SU-DHL-6 (cell line): Measurements from ENCODE around the gene E4F1.

Experiments
- H2AFZ ChIP-seq: fragments of 200-600 bp; sonication (generic); 2 replicates; pipeline ENCODE4 v1.6.1; 2014; ENCODE audit warnings: low read depth, mild to moderate bottlenecking, moderate library complexity, mixed read lengths, antibody characterized with exemption, low read length; ENCODE audit not compliant: severe bottlenecking
- H3F3A ChIP-seq: fragments of 200-600 bp; shearing (Covaris generic); 2 replicates; pipeline ENCODE4 v1.6.0; 2016; ENCODE audit warnings: antibody characterized with exemption, mild to moderate bottlenecking; ENCODE audit not compliant: insufficient read depth
- H3K27ac ChIP-seq: fragments of 200-600 bp; sonication (generic); 2 replicates; pipeline ENCODE4 v1.5.1; 2016; ENCODE audit warnings: low read depth, mild to moderate bottlenecking, low read length, moderate library complexity, mixed read lengths
- H3K27me3 ChIP-seq: fragments of 200-600 bp; sonication (generic), shearing (Covaris generic); 2 replicates; pipeline ENCODE4 v1.6.0; 2014; ENCODE audit warnings: mild to moderate bottlenecking, low read length
- H3K36me3 ChIP-seq: fragments of 200-600 bp; sonication (generic); 2 replicates; pipeline ENCODE4 v1.6.1; 2014; ENCODE audit warnings: mild to moderate bottlenecking, low read length, mixed read lengths
- H3K4me2 ChIP-seq: fragments of 300-600, 200-600 bp; shearing (Covaris generic), sonication (generic); 2 replicates; pipeline ENCODE4 v1.6.0; 2014; ENCODE audit warnings: low read length, low read depth, mild to moderate bottlenecking; ENCODE audit not compliant: poor library complexity, severe bottlenecking
- H3K4me3 ChIP-seq: fragments of 200-600 bp; sonication (generic); 2 replicates; pipeline ENCODE4 v1.5.1; 2014; ENCODE audit warnings: antibody characterized with exemption, low read length, mild to moderate bottlenecking, mixed read lengths; ENCODE audit not compliant: insufficient read depth, poor library complexity, severe bottlenecking
- H3K79me2 ChIP-seq: fragments of 200-600 bp; sonication (generic); 2 replicates; pipeline ENCODE4 v1.6.1; 2014; ENCODE audit warnings: mild to moderate bottlenecking, low read length, moderate library complexity; ENCODE audit not compliant: insufficient read depth
- H3K9ac ChIP-seq: fragments of 200-600 bp; sonication (generic); 2 replicates; pipeline ENCODE4 v1.7.0; 2014; ENCODE audit warnings: mild to moderate bottlenecking, low read length
- H3K9me2 ChIP-seq: fragments of 200-600 bp; sonication (generic); replicated peaks from 2 replicates; pipeline ENCODE4 v1.6.1; 2014; ENCODE audit warnings: low read length; ENCODE audit not compliant: insufficient read depth
- H3K9me3 ChIP-seq: fragments of 200-600 bp; sonication (generic); 2 replicates; pipeline ENCODE4 v1.6.1; 2014; ENCODE audit warnings: low read length, mixed read lengths; ENCODE audit not compliant: insufficient read depth
- H4K20me1 ChIP-seq: fragments of 200-600 bp; sonication (generic); 2 replicates; pipeline ENCODE4 v1.6.1; 2014; ENCODE audit warnings: low read depth, mild to moderate bottlenecking, antibody characterized with exemption, low read length, moderate library complexity, mixed read lengths
- EZH2phosphoT487 ChIP-seq: fragments of 200-600 bp; sonication (generic), shearing (Covaris generic); conservative IDR thresholded peaks from 2 replicates; pipeline ENCODE4 v1.6.1; 2018; ENCODE audit warnings: mild to moderate bottlenecking, antibody characterized with exemption, low read length, moderate library complexity, mixed read lengths
- TF ChIP-seq, protein P1 (sequence below): fragments of 200-600 bp; sonication (generic); IDR thresholded peaks from one replicate; pipeline ENCODE4 v1.5.1; 2017; ENCODE audit warnings: antibody characterized with exemption, mild to moderate bottlenecking, low read length, moderate library complexity; ENCODE audit not compliant: insufficient read depth, poor library complexity, severe bottlenecking

Gene E4F1

DNA sequence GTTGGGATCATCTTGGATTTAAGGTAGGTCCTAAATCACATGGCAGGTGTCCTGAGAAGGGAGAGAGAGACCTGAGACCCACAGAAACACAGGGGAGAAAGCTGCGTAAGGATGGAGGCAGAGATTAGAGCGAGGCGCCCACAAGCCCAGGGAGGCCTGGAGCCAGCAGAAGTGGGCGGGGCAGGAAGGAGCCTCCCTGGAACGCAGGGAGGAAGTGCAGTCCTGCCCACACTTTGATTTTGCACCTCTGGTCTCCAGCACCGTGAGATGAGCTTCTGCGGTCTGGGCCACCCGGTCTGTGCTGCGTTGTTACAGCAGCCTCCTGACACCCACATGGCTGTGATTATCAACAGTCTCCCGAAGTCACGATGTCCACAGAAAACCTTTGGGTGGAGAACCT is 19.2 kb downstream of the E4F1 start:
- H3K4me3 ChIP-seq: no peak overlapping the region
- H2AFZ ChIP-seq: no peak overlapping the region
- H4K20me1 ChIP-seq: no peaks in the 10 kb centered on the region
- no peaks in the 10 kb centered on the region for H3K9me3 ChIP-seq
- H3K36me3 ChIP-seq: no peaks in the 10 kb centered on the region
- peaks cover 4% of the 10 kb centered on the region; the same call in 1 of the 2 replicates for H3F3A ChIP-seq
- no peaks in the 10 kb centered on the region for H3K9me2 ChIP-seq
- no peaks in the 10 kb centered on the region for H3K27me3 ChIP-seq
- H3K27ac ChIP-seq: no peak overlapping the region
- H3K79me2 ChIP-seq: no peaks in the 10 kb centered on the region
- H3K4me2 ChIP-seq: no peak overlapping the region
- no peak for TF ChIP-seq EZH2phosphoT487
- TF ChIP-seq, protein P1, sequence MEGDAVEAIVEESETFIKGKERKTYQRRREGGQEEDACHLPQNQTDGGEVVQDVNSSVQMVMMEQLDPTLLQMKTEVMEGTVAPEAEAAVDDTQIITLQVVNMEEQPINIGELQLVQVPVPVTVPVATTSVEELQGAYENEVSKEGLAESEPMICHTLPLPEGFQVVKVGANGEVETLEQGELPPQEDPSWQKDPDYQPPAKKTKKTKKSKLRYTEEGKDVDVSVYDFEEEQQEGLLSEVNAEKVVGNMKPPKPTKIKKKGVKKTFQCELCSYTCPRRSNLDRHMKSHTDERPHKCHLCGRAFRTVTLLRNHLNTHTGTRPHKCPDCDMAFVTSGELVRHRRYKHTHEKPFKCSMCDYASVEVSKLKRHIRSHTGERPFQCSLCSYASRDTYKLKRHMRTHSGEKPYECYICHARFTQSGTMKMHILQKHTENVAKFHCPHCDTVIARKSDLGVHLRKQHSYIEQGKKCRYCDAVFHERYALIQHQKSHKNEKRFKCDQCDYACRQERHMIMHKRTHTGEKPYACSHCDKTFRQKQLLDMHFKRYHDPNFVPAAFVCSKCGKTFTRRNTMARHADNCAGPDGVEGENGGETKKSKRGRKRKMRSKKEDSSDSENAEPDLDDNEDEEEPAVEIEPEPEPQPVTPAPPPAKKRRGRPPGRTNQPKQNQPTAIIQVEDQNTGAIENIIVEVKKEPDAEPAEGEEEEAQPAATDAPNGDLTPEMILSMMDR: no peak
- H3K9ac ChIP-seq: no peak overlapping the region

DNA sequence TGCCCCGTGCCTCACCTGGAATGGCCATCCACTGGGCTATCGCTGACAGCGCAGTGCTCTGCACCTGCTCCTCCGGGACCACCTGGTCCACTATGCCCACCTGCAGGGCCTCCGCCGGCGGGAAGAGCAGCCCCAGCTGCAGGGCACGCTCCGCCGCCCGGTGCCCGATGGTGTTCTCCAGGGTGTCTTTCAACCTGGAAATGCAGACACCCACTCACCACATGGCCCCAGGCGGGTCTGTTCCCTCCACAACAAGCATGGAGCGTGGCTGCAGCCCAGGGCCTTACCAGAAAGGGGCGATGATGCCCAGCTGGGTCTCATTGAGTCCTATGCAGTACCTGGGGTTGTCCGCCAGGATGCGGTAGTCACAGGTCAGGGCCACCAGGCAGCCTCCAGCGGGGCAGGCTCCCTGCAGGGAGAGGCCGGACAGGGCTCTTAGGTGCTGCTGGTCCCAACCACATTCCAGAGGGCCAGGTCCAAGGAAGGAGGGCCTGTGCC is 19.7 kb downstream of the E4F1 start:
- H3K27me3 ChIP-seq: no peaks in the 10 kb centered on the region
- no peak overlapping the region for H3K4me2 ChIP-seq
- TF ChIP-seq EZH2phosphoT487: no peak
- TF ChIP-seq, protein P1: no peak
- H3K27ac ChIP-seq: no peak overlapping the region
- no peaks in the 10 kb centered on the region for H3K9me3 ChIP-seq
- no peak overlapping the region for H3K9ac ChIP-seq
- no peaks in the 10 kb centered on the region for H3K36me3 ChIP-seq
- no peak overlapping the region for H2AFZ ChIP-seq
- H3K4me3 ChIP-seq: no peak overlapping the region
- H3K9me2 ChIP-seq: no peaks in the 10 kb centered on the region
- H3F3A ChIP-seq: peaks cover 4% of the 10 kb centered on the region; the same call in 1 of the 2 replicates
- no peaks in the 10 kb centered on the region for H4K20me1 ChIP-seq
- H3K79me2 ChIP-seq: no peaks in the 10 kb centered on the region

DNA sequence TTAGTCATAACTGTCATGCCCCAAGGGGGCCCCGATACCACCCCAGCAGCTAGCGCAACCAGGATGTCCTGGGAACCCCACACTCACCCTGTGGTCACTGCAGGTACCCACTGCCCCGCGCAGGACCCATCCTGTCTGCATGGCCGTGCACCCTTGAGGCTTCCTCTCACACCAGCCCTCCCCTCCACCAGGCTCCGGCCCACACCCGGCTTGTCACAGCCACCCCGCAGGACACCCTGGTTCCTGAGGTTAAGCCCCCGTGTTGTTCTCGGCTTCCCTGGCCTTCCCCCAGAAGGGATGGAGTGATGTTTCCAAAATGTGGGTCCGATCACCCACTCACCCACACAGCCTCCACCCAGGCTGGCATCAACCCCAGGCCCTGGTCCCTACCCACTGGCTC is 20.4 kb downstream of the E4F1 start:
- Histone ChIP-seq H3K9ac (no peak overlapping the region), H3K27me3 (no peaks in the 10 kb centered on the region), H2AFZ (no peak overlapping the region), H3K4me3 (no peak overlapping the region), H3K27ac (no peak overlapping the region), H3K9me3 (no peaks in the 10 kb centered on the region), H3K79me2 (no peaks in the 10 kb centered on the region), H3K9me2 (no peaks in the 10 kb centered on the region), H4K20me1 (no peaks in the 10 kb centered on the region), H3F3A (peaks cover 4% of the 10 kb centered on the region; the same call in 1 of the 2 replicates), H3K36me3 (no peaks in the 10 kb centered on the region), H3K4me2 (no peak overlapping the region)
- TF ChIP-seq, protein P1: no peak
- TF ChIP-seq EZH2phosphoT487: no peak

DNA sequence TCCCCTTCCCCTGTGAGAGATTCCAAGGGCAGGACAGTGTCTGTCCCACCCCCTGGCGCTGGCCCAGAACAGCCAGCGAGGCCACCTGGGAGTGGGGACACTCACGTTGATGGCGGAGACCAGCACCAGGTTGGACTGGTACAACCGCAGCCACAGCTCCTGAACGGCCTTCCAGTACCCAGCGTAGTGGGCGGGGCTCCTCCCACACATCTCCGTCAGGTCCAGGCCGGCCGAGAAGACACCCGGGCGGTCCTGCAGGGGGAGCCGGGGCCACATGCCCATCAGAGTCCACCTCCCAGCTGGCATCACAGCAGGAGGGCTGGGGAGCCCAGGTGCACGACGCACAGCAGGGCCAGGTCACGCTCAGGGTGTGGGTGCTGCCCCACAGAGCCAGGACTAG is 20.9 kb downstream of the E4F1 start:
- TF ChIP-seq, protein P1: no peak
- no peak for TF ChIP-seq EZH2phosphoT487
- H3K4me2 ChIP-seq: no peak overlapping the region
- no peak overlapping the region for H3K27ac ChIP-seq
- no peak overlapping the region for H3K9ac ChIP-seq
- no peaks in the 10 kb centered on the region for H3K36me3 ChIP-seq
- no peak overlapping the region for H3K4me3 ChIP-seq
- no peaks in the 10 kb centered on the region for H3K9me3 ChIP-seq
- no peak overlapping the region for H2AFZ ChIP-seq
- H3K9me2 ChIP-seq: no peaks in the 10 kb centered on the region
- peaks cover 2% of the 10 kb centered on the region; the same call in 1 of the 2 replicates for H3F3A ChIP-seq
- H4K20me1 ChIP-seq: no peaks in the 10 kb centered on the region
- peaks cover 2% of the 10 kb centered on the region; the same call in 1 of the 2 replicates for H3K79me2 ChIP-seq
- H3K27me3 ChIP-seq: no peaks in the 10 kb centered on the region
